Suprapubic skin (tissue), 3 donors: ENCODE measurements around the gene FAM209B.

ENCODE experiments used
- CTCF ChIP-seq, 2 donors: fragments of 200-600 bp in 1 of 2; fragments of 450-650 bp in 1 of 2; sonication (generic) in 1 of 2; IDR thresholded peaks; one replicate each; pipeline ENCODE4 v1.5.1; 2016 to 2019; ENCODE audit warnings: antibody characterized with exemption in 2 of 2, mild to moderate bottlenecking in 1 of 2, moderate library complexity in 1 of 2
- POLR2A ChIP-seq, 2 donors: fragments of 450-650 bp; IDR thresholded peaks; one replicate each; pipeline ENCODE4 v1.6.1; 2017; ENCODE audit warnings: antibody characterized with exemption in 2 of 2, mild to moderate bottlenecking in 2 of 2, moderate library complexity in 2 of 2

- TF ChIP-seq CTCF (IDR thresholded peaks at IDR 0.05) (no peak), POLR2A (IDR thresholded peaks at IDR 0.05) (no peak)
Observed at GRCh38 chr20:56579301-56579710, 46.3 kb downstream of the FAM209B start.
